Measurements from ENCODE around the gene PPP2R1B.

The PPP2R1B gene

DNA sequence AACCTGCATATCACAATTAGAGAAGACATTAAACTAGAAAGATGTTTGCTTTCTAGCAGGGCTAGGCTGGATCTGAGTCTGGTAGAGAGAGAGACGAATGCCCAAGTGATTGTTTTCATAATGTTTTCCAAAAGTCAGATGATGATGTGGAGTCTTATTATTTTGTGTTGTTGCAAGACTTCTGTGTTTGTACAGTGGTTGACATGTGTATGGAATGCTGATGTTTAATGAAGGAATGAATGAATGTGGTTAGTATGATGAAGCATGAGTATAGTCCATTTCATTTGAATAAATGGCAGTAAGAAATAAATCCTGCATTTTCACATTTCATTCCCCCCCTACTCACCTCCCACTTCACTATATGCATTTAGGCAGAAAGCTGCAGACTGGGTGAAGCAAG lies 69.6 kb downstream of the PPP2R1B start:
- DNase-seq (ENCODE audit: low read depth in 4 of 4, low spot score in 1 of 4): no peak

DNA sequence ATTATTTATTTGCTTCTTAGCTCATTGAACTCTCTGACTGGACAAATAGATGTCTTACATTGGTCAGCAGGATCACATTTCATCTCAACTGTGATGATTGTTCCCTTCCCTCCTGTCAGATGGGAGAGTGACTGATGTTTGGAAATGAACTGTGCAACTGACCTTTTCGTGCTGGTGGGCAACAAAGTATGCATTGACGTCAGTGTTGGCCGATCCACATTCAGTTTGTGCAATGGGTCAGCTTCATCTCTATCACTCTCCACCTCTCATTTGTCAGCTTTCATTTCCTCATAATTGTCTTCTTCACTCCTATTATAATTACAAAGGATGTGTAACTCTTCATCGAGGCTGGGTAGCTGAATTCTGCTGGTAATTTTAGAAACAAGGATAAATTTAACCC lies 71.3 kb downstream of the PPP2R1B start:
- DNase-seq (ENCODE audit: low read depth in 4 of 4, low spot score in 1 of 4): no peak

DNA sequence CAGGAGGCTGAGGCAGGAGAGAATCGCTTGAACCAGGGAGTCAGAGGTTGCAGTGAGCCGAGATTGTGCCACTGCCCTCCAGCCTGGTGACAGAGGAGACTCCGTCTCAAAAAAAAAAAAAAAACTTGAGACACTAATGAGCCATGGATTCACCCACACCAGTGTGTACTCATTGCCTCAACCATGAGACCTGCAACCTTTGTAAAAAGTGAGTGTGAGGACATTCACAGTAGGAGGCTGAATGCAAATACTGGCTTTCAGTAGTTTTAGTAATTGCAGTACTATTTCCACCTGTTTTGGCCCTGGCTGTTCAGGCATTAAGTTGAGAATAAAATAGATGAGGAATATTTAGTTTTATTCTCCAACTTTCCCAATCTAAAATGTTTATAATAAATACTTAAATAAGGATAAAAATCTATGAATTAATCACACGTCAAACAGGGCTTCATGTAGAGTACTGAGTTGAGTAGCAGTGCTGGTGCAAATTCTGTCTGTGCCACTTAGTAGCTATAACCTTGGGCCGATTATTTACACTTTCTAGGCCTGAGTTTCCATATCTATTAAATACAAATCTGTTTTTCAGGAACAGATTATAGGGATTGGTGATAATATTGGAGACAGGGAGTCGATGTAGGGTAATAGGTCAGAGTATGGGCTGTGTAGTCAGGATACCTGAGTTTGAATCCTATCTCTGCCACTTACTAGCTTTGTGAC lies 72.8 kb downstream of the PPP2R1B start:
- no peak for DNase-seq (ENCODE audit: low read depth in 4 of 4, low spot score in 1 of 4)

DNA sequence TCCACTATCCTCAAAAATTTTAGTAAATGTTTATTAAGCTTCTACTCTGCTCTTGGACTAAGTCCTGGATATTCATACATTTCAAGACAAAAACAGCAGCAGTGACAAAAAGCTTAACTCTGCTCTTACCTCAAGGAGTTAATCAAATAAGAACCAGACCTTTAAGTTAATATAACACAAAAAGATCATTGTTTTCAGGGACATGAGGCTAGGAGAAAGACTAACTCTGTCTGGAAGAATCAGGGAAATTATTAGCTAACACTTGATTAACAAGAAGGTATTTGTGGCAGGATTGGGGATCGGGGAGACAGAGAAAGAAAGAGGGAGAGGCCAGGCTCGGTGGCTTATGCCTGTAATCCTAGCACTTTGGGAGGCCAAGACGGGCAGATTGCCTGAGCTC lies 74.4 kb downstream of the PPP2R1B start:
- DNase-seq (ENCODE audit: low read depth in 4 of 4, low spot score in 1 of 4): no peak

DNA sequence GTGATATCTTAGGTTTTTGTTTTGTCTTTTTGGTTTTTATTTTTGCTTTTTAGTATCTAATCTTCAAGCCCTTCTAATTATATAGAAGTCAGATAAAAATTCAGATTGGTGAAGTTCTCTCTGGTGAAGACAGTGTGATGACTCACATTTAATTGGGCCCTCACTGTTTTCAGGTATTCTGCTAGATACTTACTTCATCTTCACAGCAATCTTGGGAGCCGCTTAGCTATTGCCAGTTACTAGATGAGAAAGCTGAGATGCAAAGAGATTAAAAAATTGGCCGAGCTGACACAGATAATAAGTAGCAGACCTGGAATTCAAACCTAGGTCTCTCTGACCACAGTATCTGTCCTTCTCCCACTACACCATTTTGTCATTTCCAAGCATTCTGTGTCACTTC lies 75.0 kb downstream of the PPP2R1B start:
- DNase-seq (ENCODE audit: low read depth in 4 of 4, low spot score in 1 of 4): no peak

DNA sequence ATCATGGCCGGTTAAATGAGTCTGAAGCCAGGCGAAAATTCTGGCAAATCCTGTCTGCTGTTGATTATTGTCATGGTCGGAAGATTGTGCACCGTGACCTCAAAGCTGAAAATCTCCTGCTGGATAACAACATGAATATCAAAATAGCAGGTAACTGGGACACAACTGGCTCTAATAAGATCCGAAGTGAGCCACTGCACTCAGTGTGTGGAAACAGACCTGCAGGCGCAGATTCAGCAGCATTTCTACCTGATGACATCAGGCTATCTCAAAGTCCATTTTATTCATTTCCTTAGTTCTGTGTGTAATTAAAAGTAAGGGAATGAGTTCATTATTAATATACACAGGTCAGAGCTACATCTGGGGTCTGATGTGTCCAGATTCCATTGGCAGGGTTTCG lies 78.2 kb downstream of the PPP2R1B start:
- no peak for DNase-seq (ENCODE audit: low read depth in 4 of 4, low spot score in 1 of 4)

DNA sequence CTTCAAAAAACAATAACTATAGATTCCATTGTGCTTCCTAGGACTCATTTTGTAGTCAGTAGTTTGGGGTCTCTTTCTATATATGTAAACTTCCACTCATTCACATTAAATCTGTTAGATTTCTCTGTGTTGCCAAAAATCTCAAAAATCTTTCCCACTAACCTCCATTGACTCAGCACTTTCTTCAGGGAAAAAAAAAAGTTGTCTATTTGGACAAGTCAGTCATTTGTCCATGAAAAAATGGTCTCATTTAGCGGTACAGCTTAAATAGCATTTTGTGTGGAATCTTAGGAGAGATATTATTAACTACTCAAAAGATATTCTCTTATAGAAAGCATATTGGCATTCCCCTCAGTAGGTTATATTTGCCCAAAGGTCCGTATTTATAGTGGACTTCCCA lies 81.9 kb downstream of the PPP2R1B start:
- no peak for DNase-seq (ENCODE audit: low read depth in 4 of 4, low spot score in 1 of 4)

DNA sequence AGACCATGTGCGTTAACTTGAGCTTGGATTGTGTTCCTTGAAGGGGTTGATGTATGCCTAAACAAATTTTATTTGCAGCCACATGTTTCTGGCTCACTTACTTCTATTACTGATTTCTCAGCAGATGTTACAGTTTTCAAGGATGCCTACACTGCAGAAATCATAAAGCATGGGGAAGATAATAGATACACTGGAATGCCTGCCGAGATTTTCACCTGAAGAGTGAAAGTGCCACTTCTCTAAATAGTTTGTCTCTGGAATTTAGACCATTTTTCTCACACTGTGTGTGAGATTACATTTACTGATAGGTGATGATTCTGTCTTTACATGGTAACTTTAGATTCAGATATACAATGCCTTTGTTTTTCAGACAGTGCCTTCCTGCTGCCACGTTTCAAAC lies 82.4 kb downstream of the PPP2R1B start:
- DNase-seq (ENCODE audit: low read depth in 4 of 4, low spot score in 1 of 4): no peak

DNA sequence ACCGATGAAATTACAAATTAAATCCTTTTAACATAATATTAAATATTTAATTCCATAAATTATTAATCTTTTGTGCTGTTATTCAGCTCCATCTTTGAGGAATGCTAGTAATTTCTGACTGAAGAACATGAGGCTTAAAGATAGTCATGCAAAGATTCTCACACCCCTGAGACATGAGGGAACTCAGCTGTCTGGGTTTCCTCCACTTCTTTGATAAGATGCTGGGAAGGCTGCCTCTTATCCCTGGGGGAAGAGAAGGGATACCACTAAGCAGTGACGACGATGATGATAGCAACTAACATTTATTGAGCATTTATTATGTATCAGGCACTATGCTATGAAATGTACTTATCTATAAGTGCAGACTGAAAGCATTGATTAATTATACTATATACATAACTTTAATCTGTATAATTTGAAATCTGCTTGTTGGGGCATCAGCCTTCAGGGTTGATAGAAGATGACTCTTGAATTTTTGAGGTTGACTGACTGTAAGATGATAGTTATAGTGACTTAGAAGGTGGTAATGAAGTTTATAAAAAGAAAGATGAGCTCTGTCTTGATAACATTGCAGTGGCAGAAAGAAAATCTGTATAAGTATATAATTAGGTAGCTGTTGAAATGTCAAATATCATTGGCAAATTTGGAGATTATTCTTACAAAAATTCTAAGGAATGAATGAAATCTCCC lies 85.6 kb downstream of the PPP2R1B start:
- no peak for DNase-seq (ENCODE audit: low read depth in 4 of 4, low spot score in 1 of 4)
